Activated naive CD8-positive, alpha-beta T cell treated with anti-CD3 and anti-CD28 coated beads, Interleukin-2, amount 50 U/mL, for 16 hours (primary cell): ENCODE results near the gene SMYD3.
A peak's percentile ranks its signal among the peaks of the same experiment; 100 is the strongest.

Experiments used
- DNase-seq: peaks from one replicate; pipeline ENCODE4 v3.0.0-alpha.2; 2020; ENCODE audit warnings: low read depth, low spot score

Gene SMYD3

GRCh38 chr1:246506674-246507481, at the start of gene SMYD3:
Gene SMYD3 (minus strand): TSS chr1:246507279.
- DNase-seq: peak; percentile 54

DNA sequence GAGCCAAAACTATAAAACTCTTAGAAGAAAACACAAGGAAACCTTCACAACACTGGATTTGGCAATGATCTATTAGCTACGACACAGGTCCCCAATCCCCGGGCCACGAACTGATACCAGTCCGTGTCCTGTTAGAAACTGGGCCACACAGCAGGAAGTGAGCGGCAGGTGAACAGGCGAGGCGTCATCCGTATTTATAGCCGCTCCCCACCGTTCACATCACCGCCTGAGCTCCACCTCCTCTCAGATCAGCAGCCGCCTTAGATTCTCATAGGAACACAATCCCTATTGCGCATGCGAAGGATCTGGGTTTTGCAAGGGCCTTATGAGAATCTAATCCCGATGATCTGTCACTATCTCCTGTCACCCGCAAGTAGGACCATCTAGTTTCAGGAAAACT, 47.1 kb upstream of the SMYD3 start:
- DNase-seq: no peak

DNA sequence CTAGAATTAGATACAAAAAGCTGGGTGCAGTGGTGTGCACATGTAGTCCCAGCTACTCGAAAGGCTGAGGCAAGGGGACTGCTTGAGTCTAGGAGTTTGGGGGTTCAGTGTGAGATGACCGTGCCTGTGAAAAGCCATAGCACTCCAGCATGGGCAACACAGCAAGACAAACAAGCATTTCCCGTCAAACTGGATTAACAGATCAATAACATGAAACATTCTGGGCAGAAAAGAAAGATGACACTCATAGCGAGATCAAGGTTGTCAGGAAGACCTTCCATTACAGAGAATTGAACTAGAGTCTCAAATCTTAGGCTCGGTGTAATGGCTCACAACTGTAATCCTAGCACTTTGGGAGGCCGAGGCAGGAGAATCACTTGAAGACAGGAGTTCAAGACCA, 45.0 kb upstream of the SMYD3 start:
- DNase-seq: no peak

DNA sequence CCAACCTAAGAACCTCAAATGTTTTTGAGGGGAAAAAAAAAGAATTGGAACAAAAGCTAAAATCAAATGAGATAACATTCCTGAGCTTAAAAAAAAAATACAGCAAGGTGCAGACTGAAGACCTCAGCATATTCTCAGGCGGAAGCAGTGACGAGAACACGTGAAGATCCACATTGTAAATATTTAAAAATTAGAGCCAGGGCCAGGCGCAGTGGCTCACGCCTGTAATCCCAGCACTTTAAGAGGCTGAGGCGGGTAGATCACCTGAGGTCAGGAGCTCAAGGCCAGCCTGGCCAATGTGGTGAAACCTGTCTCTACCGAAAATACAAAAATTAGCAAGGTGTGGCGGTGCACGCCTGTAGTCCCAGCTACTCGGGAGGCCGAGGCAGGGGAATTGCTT, 43.3 kb upstream of the SMYD3 start:
- DNase-seq: no peak

GRCh38 chr1:246549665-246550064, 42.6 kb upstream of the SMYD3 start:
- no peak for DNase-seq

DNA sequence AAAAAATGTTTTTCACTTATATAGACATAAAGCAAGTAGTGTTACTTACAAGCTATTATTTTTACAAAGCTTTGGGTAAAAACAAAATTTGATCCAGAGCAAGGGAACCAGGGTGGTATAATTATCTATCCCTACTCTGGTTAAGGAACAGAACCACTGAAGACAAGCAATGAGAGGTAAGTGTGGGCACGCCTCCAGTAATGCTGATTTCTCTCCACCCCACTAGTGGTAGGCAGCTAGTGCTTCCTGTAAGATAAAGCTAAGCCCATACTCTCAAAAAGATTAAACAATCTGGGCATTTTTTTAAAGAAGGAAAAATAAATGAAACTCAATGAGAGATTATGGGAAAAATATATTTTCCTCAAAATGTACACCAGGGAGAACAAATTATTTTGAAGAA, 36.9 kb upstream of the SMYD3 start:
- no peak for DNase-seq

- no peak for DNase-seq
Measured at GRCh38 chr1:246540738-246541491, 33.8 kb upstream of the SMYD3 start.

- no peak for DNase-seq
Measured at GRCh38 chr1:246537887-246538286, 30.8 kb upstream of the SMYD3 start.

GRCh38 chr1:246537441-246537840, 30.4 kb upstream of the SMYD3 start:
- DNase-seq: no peak

- DNase-seq: no peak
Measured at GRCh38 chr1:246534114-246534513, 27.0 kb upstream of the SMYD3 start.

DNA sequence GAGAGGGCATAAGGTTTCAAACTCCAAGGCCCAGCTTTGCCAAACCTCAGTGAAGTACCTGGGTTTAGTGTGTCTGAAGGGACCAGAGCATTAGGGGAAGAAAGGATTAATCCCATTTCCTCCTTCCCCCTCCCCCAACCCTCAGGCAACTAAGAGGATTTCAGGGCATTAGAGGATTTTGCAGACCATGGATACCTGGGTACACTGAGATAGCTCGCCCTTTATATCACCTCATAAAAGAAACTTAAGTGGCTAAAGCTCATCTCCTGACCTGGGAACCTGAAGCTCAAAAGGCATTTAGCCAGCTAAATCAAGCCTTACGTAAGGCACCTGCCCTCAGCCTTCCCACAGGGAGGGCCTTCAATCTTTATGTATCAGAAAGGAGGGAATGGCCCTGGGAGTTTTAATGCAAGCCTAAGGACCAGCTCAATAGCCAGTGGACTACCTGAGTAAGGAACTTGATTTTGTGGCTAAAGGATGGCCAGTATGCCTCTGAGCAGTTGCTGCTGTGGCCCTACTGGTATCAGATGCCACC, 26.4 kb upstream of the SMYD3 start:
- no peak for DNase-seq

GRCh38 chr1:246532519-246532918, 25.4 kb upstream of the SMYD3 start:
- no peak for DNase-seq

- DNase-seq: no peak
Measured at GRCh38 chr1:246530482-246530881, 23.4 kb upstream of the SMYD3 start.

DNA sequence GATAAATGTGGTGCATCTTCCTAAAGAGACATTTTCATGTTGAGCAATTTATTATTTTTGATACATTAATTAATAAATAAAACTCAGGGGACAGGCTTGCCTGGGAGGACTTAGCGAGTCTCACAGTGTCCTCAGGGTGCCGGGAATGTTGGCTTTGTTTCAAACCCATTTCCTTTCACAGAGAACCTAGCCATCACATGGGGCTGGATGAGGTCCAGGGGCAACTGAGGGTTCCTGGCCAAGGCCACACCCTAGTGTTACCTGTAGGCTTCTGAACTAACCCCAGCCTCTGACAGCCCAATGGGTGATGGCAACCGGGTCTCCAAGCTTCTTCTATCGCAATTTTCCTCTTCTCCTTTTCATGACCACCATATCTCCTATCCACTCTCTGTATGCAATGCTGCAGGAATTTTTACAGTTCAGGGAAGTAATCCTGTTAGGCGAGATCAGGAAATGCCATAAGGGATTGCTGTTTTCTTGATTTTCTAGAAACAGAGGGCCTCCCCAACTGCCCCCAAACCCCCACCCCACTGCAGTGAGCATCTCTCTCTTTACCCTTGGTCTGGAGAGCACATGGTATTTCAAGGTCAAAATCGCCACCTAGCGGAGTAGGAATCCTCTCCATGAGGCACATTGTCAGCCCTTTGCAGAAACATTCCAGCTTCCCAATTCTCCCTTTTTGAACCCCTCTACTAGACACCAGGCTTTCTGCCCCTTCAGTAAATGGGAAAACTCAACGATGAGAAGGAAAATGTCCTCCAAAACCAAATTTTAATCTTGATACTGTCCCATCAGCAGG, 22.1 kb upstream of the SMYD3 start:
- DNase-seq: no peak

DNA sequence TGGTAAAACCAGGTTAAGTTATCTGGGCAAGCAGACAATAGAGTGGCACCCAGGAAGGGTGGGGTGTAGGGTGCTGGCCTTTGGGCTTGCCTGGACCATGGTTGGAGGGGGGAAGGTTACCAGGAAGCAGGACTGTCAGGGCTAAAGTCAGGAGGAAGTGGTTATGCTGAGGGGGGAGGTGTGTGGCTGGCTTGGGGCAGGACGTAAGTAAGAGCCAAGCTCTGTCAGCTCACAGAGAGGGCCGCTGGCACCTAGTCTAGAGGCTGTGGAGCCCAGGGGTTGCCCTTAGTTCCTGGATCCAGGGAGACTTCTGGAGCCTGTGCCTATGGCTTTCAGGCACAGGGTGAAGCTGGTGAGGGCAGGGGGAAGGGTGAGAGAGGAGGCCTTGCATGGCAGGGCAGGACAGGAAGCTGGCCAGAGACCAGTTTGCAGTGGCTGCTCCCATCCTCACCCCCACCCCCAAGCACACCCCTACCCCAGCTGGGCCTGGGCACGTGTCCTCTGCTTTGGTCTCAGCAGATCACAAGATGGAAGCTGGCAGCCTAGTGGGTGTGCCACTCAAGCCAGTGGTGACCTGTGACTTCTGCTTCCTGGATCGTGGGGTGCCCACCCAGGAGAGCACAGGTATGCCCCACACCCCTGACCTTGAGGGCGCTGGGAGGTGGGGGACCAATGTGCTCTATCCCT, 20.5 kb upstream of the SMYD3 start:
- no peak for DNase-seq

DNA sequence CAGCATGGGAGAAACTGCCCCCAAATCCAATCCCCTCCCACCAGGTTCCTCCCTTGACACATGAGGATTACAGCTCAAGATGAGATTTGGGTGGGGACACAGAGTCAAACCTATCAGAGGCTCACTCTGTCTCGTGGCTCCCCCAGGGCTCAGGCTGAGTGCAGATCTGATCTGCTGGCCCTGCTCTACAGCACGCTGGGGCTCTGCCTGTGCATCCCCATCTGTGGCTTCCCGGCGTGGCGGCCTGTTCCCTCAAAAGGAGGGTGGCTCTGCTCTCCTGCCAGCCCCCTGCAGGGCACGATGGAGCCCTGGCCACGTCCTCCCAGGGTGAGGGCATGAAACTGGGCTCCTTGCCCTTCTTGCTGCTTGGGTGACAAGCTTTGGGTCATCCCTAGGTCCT, 19.8 kb upstream of the SMYD3 start:
- DNase-seq: no peak

DNA sequence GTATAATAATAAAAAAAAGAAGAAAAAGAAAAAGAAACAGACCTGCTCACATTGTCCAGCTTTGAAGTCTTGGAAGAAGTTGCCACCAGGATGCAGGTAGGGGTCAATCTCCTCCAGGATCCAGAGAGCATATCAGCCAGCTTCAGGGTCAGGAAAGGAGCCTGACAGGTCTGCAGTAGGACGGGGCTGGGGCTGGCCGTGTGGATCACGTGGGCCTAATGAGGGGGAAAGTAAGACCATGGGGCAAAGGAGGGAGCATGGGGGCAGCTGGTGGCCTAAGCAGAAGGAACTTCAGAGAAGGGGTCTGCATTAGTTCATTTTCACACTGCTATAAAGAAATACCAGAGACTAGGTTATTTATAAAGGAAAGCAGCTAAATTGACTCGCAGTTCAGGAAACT, 19.3 kb upstream of the SMYD3 start:
- DNase-seq: no peak

DNA sequence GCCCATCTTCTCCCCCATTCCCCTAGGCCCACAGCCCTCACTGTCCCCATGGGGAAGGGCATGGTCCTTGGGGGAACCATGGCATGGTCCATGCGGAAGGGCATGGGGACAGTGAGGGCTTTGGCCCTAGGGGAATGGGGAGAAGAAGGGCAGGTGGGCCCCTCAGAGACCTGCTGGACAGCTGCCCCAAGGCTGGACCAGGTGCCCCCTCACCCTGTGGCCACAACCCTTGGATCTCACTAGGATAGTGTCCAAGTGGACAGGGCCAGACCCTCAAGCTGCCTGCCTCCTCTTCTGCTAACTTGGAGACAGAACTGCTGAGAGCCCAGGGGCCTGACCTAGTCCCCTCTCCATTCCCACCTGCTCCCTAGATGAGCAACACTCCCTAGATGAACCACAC, 12.4 kb upstream of the SMYD3 start:
- DNase-seq: no peak

- DNase-seq: no peak
Measured at GRCh38 chr1:246518456-246519205, 11.6 kb upstream of the SMYD3 start.

- no peak for DNase-seq
Measured at GRCh38 chr1:246517391-246517790, 10.3 kb upstream of the SMYD3 start.

DNA sequence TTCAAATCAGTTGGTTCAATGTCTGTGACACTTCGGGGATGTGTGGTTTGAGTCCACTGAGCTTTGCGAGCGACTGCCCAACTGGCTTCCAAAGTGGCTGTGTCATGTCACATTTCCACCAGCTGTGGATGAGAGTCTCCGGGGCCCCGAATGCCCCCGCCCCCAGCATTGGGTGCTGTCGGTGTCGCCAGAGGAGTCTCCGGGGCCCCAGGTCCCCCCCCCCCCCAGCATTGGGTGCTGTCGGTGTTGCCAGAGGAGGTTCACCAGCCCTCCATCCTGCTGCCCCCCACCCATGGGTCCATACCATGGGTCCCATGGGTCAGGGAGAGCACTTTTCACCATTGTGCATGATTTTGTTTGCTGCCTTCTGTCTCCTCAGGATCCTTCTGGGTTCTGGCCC, 9.0 kb upstream of the SMYD3 start:
- DNase-seq: no peak
